Measurements from ENCODE around the gene TMEM204. TPM values are rescaled to one million over a fixed set of nuclear protein-coding genes. Genes with fewer than 3 reads are reported as not detected.

The TMEM204 gene
- total RNA-seq, 2 donors from 2014 or later = 2.9 to 5.0 TPM

GRCh38 chr16:1520461-1520860 is 13.0 kb upstream of the TMEM204 start:
- intact Hi-C loops (cut with DNase I) = no loop called here
- Histone ChIP-seq H3K4me3 (no peak overlapping the region), H3K36me3 (no peaks in the 10 kb centered on the region), H3K9ac (ENCODE audit: low read depth in 2 of 2, low read length in 2 of 2) (no peak overlapping the region), H3K4me1 (no peaks in the 10 kb centered on the region), H3K27ac (no peak overlapping the region), H3K27me3 (no peaks in the 10 kb centered on the region), H3K9me3 (no peaks in the 10 kb centered on the region)
- DNase-seq = no peak
- TF ChIP-seq CTCF (IDR thresholded peaks at IDR 0.05) = no peak

DNA sequence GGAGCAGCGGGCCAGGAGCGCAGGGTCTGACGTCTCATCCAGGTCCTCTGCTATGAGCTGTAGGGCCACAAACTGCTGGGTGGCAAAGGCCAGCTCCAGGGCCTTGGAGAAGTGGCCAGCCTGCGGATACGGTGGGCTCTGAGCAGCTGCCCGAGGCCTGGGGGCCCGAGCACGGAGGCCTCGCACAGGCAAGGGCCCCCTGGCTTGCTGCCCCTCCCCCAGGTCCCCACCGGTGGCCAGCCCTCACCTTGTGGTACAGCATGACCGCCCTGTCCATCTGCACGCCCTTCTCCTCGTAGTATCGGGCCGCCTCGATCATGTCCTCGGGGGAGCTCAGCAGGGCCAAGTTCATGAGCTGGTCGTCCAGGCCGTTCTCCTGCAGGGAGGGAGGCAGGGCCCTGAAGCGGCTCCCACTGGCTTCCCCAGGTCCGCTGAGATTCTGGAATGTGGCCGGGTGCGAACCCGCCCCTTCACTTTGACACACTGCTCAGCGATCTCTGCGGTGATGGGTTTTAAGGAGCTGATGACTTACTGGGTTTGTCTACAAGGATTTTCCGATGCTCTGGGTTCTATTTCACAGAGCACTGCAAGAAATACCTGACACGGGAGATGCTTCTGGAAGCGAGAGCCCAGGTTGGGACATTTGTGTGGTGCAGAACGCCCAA is 9.8 kb upstream of the TMEM204 start:
- H3K9me3 ChIP-seq = no peaks in the 10 kb centered on the region
- H3K4me3 ChIP-seq = no peak overlapping the region
- H3K4me1 ChIP-seq = no peaks in the 10 kb centered on the region
- TF ChIP-seq CTCF (IDR thresholded peaks at IDR 0.05) = no peak
- H3K36me3 ChIP-seq = no peaks in the 10 kb centered on the region
- H3K27ac ChIP-seq = no peak overlapping the region
- intact Hi-C loops (cut with DNase I) = no loop called here
- H3K27me3 ChIP-seq = no peaks in the 10 kb centered on the region
- no peak for DNase-seq
- H3K9ac ChIP-seq (ENCODE audit: low read depth in 2 of 2, low read length in 2 of 2) = no peak overlapping the region

DNA sequence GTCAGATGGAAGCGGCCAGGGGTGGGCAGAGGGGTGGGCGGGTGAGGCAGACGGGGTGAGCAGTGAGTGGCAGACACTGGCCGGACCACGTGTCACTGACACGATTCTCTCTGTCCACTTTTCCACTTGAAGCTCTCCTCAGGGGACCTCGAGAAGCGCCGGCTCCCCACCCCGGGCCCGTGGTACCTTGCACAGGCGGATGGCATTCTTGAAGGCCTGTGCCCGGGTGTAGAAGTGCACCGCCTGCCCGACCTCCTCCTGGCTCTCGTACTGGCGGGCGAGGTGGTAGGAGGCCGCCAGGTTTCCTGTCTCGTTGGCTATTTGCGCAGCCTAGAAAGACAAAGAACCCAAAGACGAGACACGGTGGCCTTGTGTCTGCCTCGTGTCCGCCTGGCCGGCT is 9.1 kb upstream of the TMEM204 start:
- no peak for TF ChIP-seq CTCF (IDR thresholded peaks at IDR 0.05)

DNA sequence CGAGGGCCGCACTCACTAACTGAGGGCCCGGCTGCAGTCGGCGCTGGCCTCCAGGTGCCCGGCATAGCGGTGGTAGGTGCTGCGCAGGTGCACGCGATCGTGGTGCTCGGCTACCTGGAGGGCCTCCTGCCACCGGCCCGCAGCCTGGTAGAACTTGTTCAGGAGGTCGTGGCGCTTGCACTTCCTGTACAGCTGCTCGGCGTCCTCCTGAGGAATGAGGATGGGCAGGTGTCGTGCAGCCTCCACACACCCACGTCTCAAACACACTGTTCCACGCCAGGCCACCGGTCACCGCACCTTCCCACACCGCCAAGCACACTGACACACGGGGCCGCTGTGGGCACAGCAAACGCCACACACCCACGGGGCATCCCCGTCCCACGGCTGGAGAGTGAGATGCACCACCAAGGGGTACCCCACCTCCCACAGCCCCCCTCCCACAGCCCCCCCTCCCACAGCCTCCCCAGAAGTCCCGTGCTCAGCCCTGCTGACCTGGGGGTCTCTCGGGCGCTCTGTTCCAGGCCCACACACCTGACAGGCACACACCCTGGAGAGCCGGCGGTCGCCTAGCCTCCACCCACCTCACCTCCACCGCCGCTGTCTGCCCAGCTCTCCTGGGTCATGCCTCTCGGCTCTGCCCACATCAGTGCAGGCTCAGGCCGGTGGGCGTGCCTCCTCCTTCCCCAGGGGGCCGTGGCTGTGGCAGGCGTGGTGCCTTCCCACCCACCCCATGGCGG is 7.4 kb upstream of the TMEM204 start:
- Histone ChIP-seq H3K4me3 (no peak overlapping the region), H3K4me1 (no peaks in the 10 kb centered on the region), H3K9me3 (no peaks in the 10 kb centered on the region), H3K27me3 (no peaks in the 10 kb centered on the region), H3K9ac (ENCODE audit: low read depth in 2 of 2, low read length in 2 of 2) (no peak overlapping the region), H3K36me3 (no peaks in the 10 kb centered on the region), H3K27ac (no peak overlapping the region)
- TF ChIP-seq CTCF (IDR thresholded peaks at IDR 0.05) = no peak
- intact Hi-C loops (cut with DNase I) = no loop called here
- DNase-seq = no peak

More for the DNA sequence above, 9.1 kb upstream of the TMEM204 start:
- no peak overlapping the region for H3K4me3 ChIP-seq
- H3K27me3 ChIP-seq = no peaks in the 10 kb centered on the region
- H3K4me1 ChIP-seq = no peaks in the 10 kb centered on the region
- intact Hi-C loops (cut with DNase I) = no loop called here
- no peak for DNase-seq
- no peak overlapping the region for H3K27ac ChIP-seq
- H3K9me3 ChIP-seq = no peaks in the 10 kb centered on the region
- H3K36me3 ChIP-seq = no peaks in the 10 kb centered on the region
- H3K9ac ChIP-seq (ENCODE audit: low read depth in 2 of 2, low read length in 2 of 2) = no peak overlapping the region

DNA sequence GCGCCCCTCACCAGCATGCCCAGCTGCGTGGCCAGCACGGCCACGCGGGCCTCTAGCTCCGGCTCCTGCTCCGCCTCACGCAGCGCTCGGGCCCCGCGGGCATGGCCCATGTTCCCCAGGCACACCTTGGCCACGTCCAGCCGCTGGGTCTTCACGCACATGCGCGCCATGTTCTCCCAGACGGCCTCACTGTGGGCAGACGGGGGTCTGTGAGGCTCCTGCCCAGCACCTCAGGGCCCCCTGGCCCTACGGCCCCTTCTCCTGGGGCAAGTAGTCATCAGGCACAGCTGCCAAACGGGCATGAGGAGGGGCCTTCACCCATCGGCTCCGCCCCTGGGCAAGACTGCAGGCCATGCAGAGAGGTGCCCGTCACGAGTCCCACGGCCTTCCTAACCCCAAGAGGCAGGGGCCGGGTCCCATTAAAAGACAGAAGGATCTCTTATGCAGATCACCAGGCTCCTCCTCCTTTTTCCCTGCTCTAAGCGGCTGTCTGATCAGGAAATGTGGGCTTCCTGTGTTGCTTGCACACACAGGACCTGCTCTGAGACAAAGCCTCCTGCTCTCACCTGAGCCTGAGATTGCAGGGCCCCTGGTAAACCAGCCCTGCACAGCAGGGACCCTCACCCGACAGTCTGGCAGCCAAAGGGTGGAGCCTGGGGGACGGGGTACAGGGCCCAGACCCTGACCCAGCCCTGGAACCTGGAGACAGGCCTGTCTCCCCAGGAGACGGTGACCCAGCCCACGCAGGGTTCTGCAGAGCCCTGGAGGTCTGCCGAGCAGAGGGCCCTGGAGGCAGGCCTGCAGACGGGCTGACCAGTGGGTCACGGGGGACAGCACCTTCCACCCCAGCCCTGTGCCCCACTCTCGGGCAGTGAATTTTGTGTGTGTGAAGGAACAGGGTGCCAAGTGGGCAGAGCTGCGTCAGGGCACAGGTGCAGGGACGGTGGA is 6.6 kb upstream of the TMEM204 start:
- no peak for DNase-seq
- Histone ChIP-seq H3K36me3 (no peaks in the 10 kb centered on the region), H3K27me3 (no peaks in the 10 kb centered on the region), H3K4me1 (no peaks in the 10 kb centered on the region), H3K9ac (ENCODE audit: low read depth in 2 of 2, low read length in 2 of 2) (no peak overlapping the region), H3K27ac (no peak overlapping the region), H3K4me3 (no peak overlapping the region), H3K9me3 (no peaks in the 10 kb centered on the region)
- TF ChIP-seq CTCF (IDR thresholded peaks at IDR 0.05) = no peak
- intact Hi-C loops (cut with DNase I) = no loop called here
